NCI-H187 treated with DMSO at 0.1 percent for 48 hours (cell line): ENCODE results near the gene BEND4.

Source experiments
- DNase-seq: peaks from one replicate; lab custom pipeline; 2025; lab: John Stamatoyannopoulos, UW

BEND4 gene

GRCh38 chr4:42104521-42104920 is 47.9 kb downstream of the BEND4 start:
- DNase-seq: no peak

GRCh38 chr4:42101446-42101975 is 50.9 kb downstream of the BEND4 start:
- no peak for DNase-seq

GRCh38 chr4:42088386-42088785 is 64.1 kb downstream of the BEND4 start:
- no peak for DNase-seq

- no peak for DNase-seq
Observed at GRCh38 chr4:42083816-42084215, 68.6 kb downstream of the BEND4 start.

- DNase-seq: no peak
Observed at GRCh38 chr4:42080306-42080705, 72.1 kb downstream of the BEND4 start.

- no peak for DNase-seq
Observed at GRCh38 chr4:42078184-42078801, 74.2 kb downstream of the BEND4 start.

GRCh38 chr4:42074294-42074693 is 78.2 kb downstream of the BEND4 start:
- DNase-seq: no peak

GRCh38 chr4:42070463-42070862 is 82.0 kb downstream of the BEND4 start:
- no peak for DNase-seq

GRCh38 chr4:42067264-42067663 is 85.2 kb downstream of the BEND4 start:
- DNase-seq: no peak

- no peak for DNase-seq
Observed at GRCh38 chr4:42066402-42066801, 86.1 kb downstream of the BEND4 start.
